H1 (cell line): ENCODE results near the gene CBLC. TPM values are rescaled to one million over a fixed set of nuclear protein-coding genes. Genes with fewer than 3 reads are reported as not detected.

ENCODE experiments used
- CTCF ChIA-PET: fragments of 300-600 bp; sonication (Branson Sonifier 250); formaldehyde crosslinking; loops from one replicate; lab custom pipeline; 2021; ENCODE audit not compliant: partially characterized antibody; lab: Charles Lee
- POLR2A ChIA-PET: fragments of 300-600 bp; sonication (Branson Sonifier 250); formaldehyde crosslinking; loops from one replicate; lab custom pipeline; 2021; ENCODE audit warnings: inconsistent platforms; ENCODE audit not compliant: partially characterized antibody; lab: Charles Lee
- DNase-seq, 2 experiments: peaks; one replicate each; pipeline versions ENCODE4 v3.0.0 to v3.0.0-alpha.2; 2010 to 2022; ENCODE audit warnings: low spot score in 2 of 2, low read depth in 1 of 2, mixed read lengths in 1 of 2
- FAIRE-seq: peaks from 2 replicates; lab custom pipeline; 2011; peaks lifted over from hg19 to GRCh38; lab: Jason Lieb, UNC
- H2AFZ ChIP-seq: 2 replicates; pipeline ENCODE4 v1.8.1; 2012; ENCODE audit warnings: low read length, inconsistent platforms
- H2AK5ac ChIP-seq: 2 replicates; pipeline ENCODE4 v1.6.1; 2013; ENCODE audit warnings: low read depth, low read length
- H2BK120ac ChIP-seq: replicated peaks from 2 replicates; pipeline ENCODE3; 2013; ENCODE audit warnings: low read depth, low read length, inconsistent platforms
- H2BK12ac ChIP-seq: 2 replicates; pipeline ENCODE4 v1.6.1; 2013; ENCODE audit warnings: low read depth, low read length
- H2BK15ac ChIP-seq: 2 replicates; pipeline ENCODE4 v1.6.1; 2013; ENCODE audit warnings: low read length
- H2BK20ac ChIP-seq: 2 replicates; pipeline ENCODE4 v1.6.1; 2013; ENCODE audit warnings: low read length
- H2BK5ac ChIP-seq: 2 replicates; pipeline ENCODE4 v1.6.1; 2013; ENCODE audit warnings: low read depth, low read length
- H3K14ac ChIP-seq: 2 replicates; pipeline ENCODE4 v1.6.1; 2013; ENCODE audit warnings: inconsistent platforms; ENCODE audit not compliant: insufficient read length
- H3K18ac ChIP-seq: 2 replicates; pipeline ENCODE4 v1.6.1; 2013; ENCODE audit warnings: low read length; ENCODE audit errors: extremely low read depth
- H3K23ac ChIP-seq: 2 replicates; pipeline ENCODE4 v1.6.1; 2013; ENCODE audit warnings: inconsistent platforms; ENCODE audit not compliant: insufficient read length
- H3K23me2 ChIP-seq: 2 replicates; pipeline ENCODE4 v1.6.1; 2013; ENCODE audit warnings: low read depth, low read length
- H3K27ac ChIP-seq: 2 replicates; pipeline ENCODE4 v1.6.1; 2011; ENCODE audit warnings: low read depth, low read length, inconsistent platforms
- H3K27me3 ChIP-seq, 4 experiments: replicated peaks in 1 of 4; 1 replicate in 1 of 4; 2 replicates in 3 of 4; pipeline versions ENCODE4 v1.6.1 to v1.8.1; 2011 to 2013; ENCODE audit warnings: low read length in 3 of 4, mild to moderate bottlenecking in 3 of 4, inconsistent platforms in 2 of 4, mixed read lengths in 2 of 4, moderate library complexity in 1 of 4; ENCODE audit not compliant: control insufficient read depth in 3 of 4, insufficient read depth in 3 of 4; ENCODE audit errors: extremely low read depth in 1 of 4
- H3K36me3 ChIP-seq, 4 experiments: 2 replicates each; pipeline versions ENCODE4 v1.6.1 to v1.8.1; 2011 to 2013; ENCODE audit warnings: mild to moderate bottlenecking in 4 of 4, low read length in 3 of 4, moderate library complexity in 2 of 4, control low read depth in 1 of 4, inconsistent platforms in 1 of 4; ENCODE audit not compliant: insufficient read depth in 4 of 4, control insufficient read depth in 2 of 4
- H3K4ac ChIP-seq: replicated peaks from 2 replicates; pipeline ENCODE3; 2013; ENCODE audit warnings: low read length, low read depth, mixed read lengths, inconsistent platforms; ENCODE audit not compliant: insufficient read length
- H3K4me1 ChIP-seq, 4 experiments: replicated peaks in 1 of 4; 1 replicate in 1 of 4; 2 replicates in 3 of 4; pipeline versions ENCODE4 v1.6.1 to v1.8.1; 2011 to 2013; ENCODE audit warnings: low read length in 3 of 4, inconsistent platforms in 2 of 4, mixed read lengths in 1 of 4; ENCODE audit not compliant: insufficient read depth in 4 of 4, control insufficient read depth in 3 of 4
- H3K4me2 ChIP-seq, 2 experiments: 2 replicates each; pipeline versions ENCODE4 v1.6.1 to v1.8.1; 2011 to 2013; ENCODE audit warnings: low read depth in 2 of 2, low read length in 2 of 2, control low read depth in 1 of 2, inconsistent platforms in 1 of 2, mild to moderate bottlenecking in 1 of 2; ENCODE audit not compliant: insufficient read depth in 1 of 2
- H3K4me3 ChIP-seq, 4 experiments: fragments of 200-600, 300-600 bp in 1 of 4; sonication (generic), shearing (Covaris generic), sonication (Bioruptor Twin) in 1 of 4; 2 replicates each; pipeline versions ENCODE4 v1.5.1 to v1.8.1; 2011 to 2016; ENCODE audit warnings: low read length in 4 of 4, low read depth in 3 of 4, control low read depth in 2 of 4, inconsistent platforms in 2 of 4, mild to moderate bottlenecking in 2 of 4, mixed read lengths in 1 of 4, moderate library complexity in 1 of 4; ENCODE audit not compliant: insufficient read depth in 2 of 4; ENCODE audit errors: extremely low read depth in 1 of 4
- H3K56ac ChIP-seq: replicated peaks from 2 replicates; pipeline ENCODE3; 2013; ENCODE audit warnings: low read depth, mild to moderate bottlenecking, mixed read lengths, low read length, inconsistent platforms; ENCODE audit not compliant: insufficient read length
- H3K79me1 ChIP-seq: 2 replicates; pipeline ENCODE4 v1.6.1; 2013; ENCODE audit warnings: low read depth, low read length, control low read depth
- H3K79me2 ChIP-seq, 2 experiments: 2 replicates each; pipeline versions ENCODE4 v1.6.1 to v1.8.1; 2012 to 2013; ENCODE audit warnings: low read length in 2 of 2, mild to moderate bottlenecking in 2 of 2, inconsistent platforms in 1 of 2; ENCODE audit not compliant: insufficient read depth in 2 of 2, control insufficient read depth in 1 of 2
- H3K9ac ChIP-seq, 4 experiments: replicated peaks in 1 of 4; 1 replicate in 1 of 4; 2 replicates in 3 of 4; pipeline versions ENCODE4 v1.6.1 to v1.8.1; 2011 to 2013; ENCODE audit warnings: low read depth in 3 of 4, low read length in 3 of 4, control low read depth in 2 of 4, mild to moderate bottlenecking in 2 of 4, moderate library complexity in 2 of 4, inconsistent platforms in 1 of 4; ENCODE audit errors: extremely low read depth in 1 of 4
- H3K9me3 ChIP-seq, 2 experiments: 2 replicates each; pipeline versions ENCODE4 v1.6.1 to v1.8.1; 2012 to 2013; ENCODE audit warnings: mild to moderate bottlenecking in 2 of 2, moderate library complexity in 2 of 2, control low read depth in 1 of 2, inconsistent platforms in 1 of 2, low read depth in 1 of 2, low read length in 1 of 2, mixed read lengths in 1 of 2; ENCODE audit not compliant: insufficient read depth in 2 of 2
- H4K20me1 ChIP-seq, 2 experiments: replicated peaks in 1 of 2; 2 replicates each; pipeline versions ENCODE3 to v1.8.1; 2011 to 2013; ENCODE audit warnings: inconsistent platforms in 2 of 2, low read length in 2 of 2, mild to moderate bottlenecking in 1 of 2; ENCODE audit not compliant: insufficient read depth in 2 of 2, control insufficient read depth in 1 of 2
- H4K5ac ChIP-seq: 2 replicates; pipeline ENCODE4 v1.6.1; 2013; ENCODE audit warnings: low read length, low read depth, mixed read lengths, inconsistent platforms; ENCODE audit not compliant: insufficient read length
- H4K8ac ChIP-seq: 2 replicates; pipeline ENCODE4 v1.8.0; 2013; ENCODE audit warnings: mild to moderate bottlenecking, moderate library complexity, low read length, inconsistent platforms; ENCODE audit not compliant: insufficient read depth; ENCODE audit errors: extremely low read depth
- H4K91ac ChIP-seq: replicated peaks from 2 replicates; pipeline ENCODE3; 2013; ENCODE audit warnings: low read length, mixed read lengths, inconsistent platforms; ENCODE audit not compliant: insufficient read length
- CREB1 ChIP-seq: IDR thresholded peaks from 2 replicates; pipeline ENCODE4 v1.6.1; 2012; ENCODE audit warnings: inconsistent platforms
- HDAC2 ChIP-seq, 2 experiments: fragments of 300-600 bp in 1 of 2; sonication (generic) in 1 of 2; IDR thresholded peaks; 2 replicates each; pipeline ENCODE4 v1.6.1; 2011 to 2012; ENCODE audit warnings: low read depth in 2 of 2, low read length in 2 of 2, mild to moderate bottlenecking in 2 of 2, moderate library complexity in 2 of 2, borderline replicate concordance in 1 of 2, inconsistent platforms in 1 of 2
- JUN ChIP-seq: IDR thresholded peaks from 2 replicates; pipeline ENCODE4 v1.6.1; 2011; ENCODE audit warnings: low read depth, mild to moderate bottlenecking, improper control_type of control experiment, low read length
- KDM4A ChIP-seq: IDR thresholded peaks from one replicate; pipeline ENCODE4 v1.7.1; 2012; ENCODE audit warnings: low read depth, mild to moderate bottlenecking, moderate library complexity, low read length, inconsistent platforms; ENCODE audit not compliant: severe bottlenecking
- KDM5A ChIP-seq: fragments of 200-600 bp; IDR thresholded peaks from 2 replicates; pipeline ENCODE4 v1.7.1; 2012; ENCODE audit warnings: mild to moderate bottlenecking, low read length, inconsistent platforms, mixed read lengths
- RFX5 ChIP-seq: IDR thresholded peaks from 2 replicates; pipeline ENCODE4 v1.6.1; 2011; ENCODE audit warnings: low read depth, low read length, improper control_type of control experiment, borderline replicate concordance
- SIN3A ChIP-seq, 2 experiments: IDR thresholded peaks in 1 of 2; conservative IDR thresholded peaks in 1 of 2; 2 replicates each; pipeline ENCODE4 v1.6.1; 2011 to 2012; ENCODE audit warnings: low read length in 2 of 2, improper control_type of control experiment in 1 of 2, low read depth in 1 of 2, mild to moderate bottlenecking in 1 of 2
- SIRT6 ChIP-seq: IDR thresholded peaks from one replicate; pipeline ENCODE4 v1.7.1; 2012; ENCODE audit warnings: low read length, inconsistent platforms
- SUZ12 ChIP-seq: fragments of 200-600 bp; sonication (generic); IDR thresholded peaks from 2 replicates; pipeline ENCODE4 v1.6.1; 2012; ENCODE audit warnings: mild to moderate bottlenecking, inconsistent platforms, low read length, moderate library complexity, mixed read lengths
- TCF12 ChIP-seq: IDR thresholded peaks from 2 replicates; pipeline ENCODE4 v1.6.1; 2011; ENCODE audit warnings: low read depth, mild to moderate bottlenecking, low read length
- WGBS, 2 experiments: shearing (Covaris generic) in 1 of 2; methylation state at CpG; one replicate each; pipeline versions ENCODE4 v1.1.6 to v1.1.7; 2013 to 2015; ENCODE audit warnings: low lambda C conversion rate in 2 of 2, mixed read lengths in 2 of 2, inconsistent platforms in 1 of 2, low coverage in 1 of 2, missing lambda C conversion rate in 1 of 2; ENCODE audit not compliant: insufficient replicate concordance in 2 of 2, insufficient coverage in 1 of 2, insufficient read length in 1 of 2; ENCODE audit errors: extremely low coverage in 1 of 2, missing lambda C conversion rate in 1 of 2; 5-methylcytosine and 5-hydroxymethylcytosine counted together
- polyA plus RNA-seq, 7 experiments: library from polyadenylated mRNA; depleted of rRNA in 3 of 7; stranded (reverse) in 5 of 7; unstranded in 2 of 7; fragments of >200 nt in 5 of 7; fragments of 200-250 nt in 2 of 7; gene quantifications; 1 replicate in 5 of 7; 2 replicates in 1 of 7; 4 replicates in 1 of 7; pipeline versions ENCODE4 v1.2.1 to v1.2.3, GENCODE V29; 2011 to 2013; ENCODE audit warnings: missing spikeins in 2 of 7, mixed read lengths in 2 of 7
- total RNA-seq: library from RNA; stranded (reverse); fragmentation: NEBNext Ultra II Directional; extraction: Animal tissue kit (Norgen Biotek cat#: 25700); gene quantifications from 2 replicates; pipeline ENCODE4 v1.2.1, GENCODE V29; 2021
- TF ChIP-seq, protein P1 (sequence below): IDR thresholded peaks from 2 replicates; pipeline ENCODE4 v1.6.1; 2011; ENCODE audit warnings: low read depth, mild to moderate bottlenecking, low read length; ENCODE audit not compliant: insufficient read depth

The CBLC gene
- total and polyA plus RNA-seq, 2 of the 8 experiments (the other 6 are each of a cell fraction or from before 2014, with no cell fraction given): 17.4 to 35.7 TPM

DNA sequence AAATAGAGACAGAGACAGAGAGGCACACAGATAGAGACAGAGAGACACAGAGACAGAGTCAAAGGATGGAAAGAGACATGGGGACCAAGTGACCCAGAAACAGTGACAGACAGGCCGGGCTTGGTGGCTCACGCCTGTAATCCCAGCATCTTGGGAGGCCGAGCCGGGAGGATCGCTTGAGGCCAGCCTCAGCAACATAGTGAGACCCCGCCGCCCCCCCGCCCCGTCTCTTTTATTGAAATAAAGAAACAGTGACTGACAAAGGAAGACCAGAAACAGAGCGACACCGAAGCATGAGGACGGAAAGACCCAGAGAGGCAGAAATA is 67.6 kb downstream of the CBLC start:
- FAIRE-seq (no peak), DNase-seq (peak in 1 of 2 experiments; percentile 58)
- Histone ChIP-seq H3K23me2 (peaks cover 18% of the 10 kb centered on the region), H3K4ac (no peak overlapping the region), H3K18ac (no peak overlapping the region; the same call in none of the 2 replicates), H3K79me1 (peaks cover 6% of the 10 kb centered on the region; the same call in 1 of the 2 replicates), H3K36me3 (no peaks in the 10 kb centered on the region), H2BK20ac (peak overlapping the region; percentile 32; the same call in 1 of the 2 replicates), H2AFZ (no peak overlapping the region), H2BK15ac (peak overlapping the region; percentile 97; the same call in 1 of the 2 replicates), H3K4me3 (peak overlapping the region; percentile 50 to 98 (median 85)), H4K91ac (no peak overlapping the region), H4K20me1 (peaks cover 11 to 12% of the 10 kb centered on the region in 2 experiments), H2BK12ac (peak overlapping the region; percentile 96), H4K8ac (no peak overlapping the region), H3K23ac (no peak overlapping the region), H3K4me2 (peak overlapping the region; percentile 76 to 97), H3K27ac (0 out of 2 replicates have a peak overlapping the region, but pooled peaks have one; percentile 78), H3K9ac (peak overlapping the region in 3 of 4 experiments; percentile 41 to 79 (median 72); a peak in 3 of 7 replicates), H3K56ac (no peak overlapping the region), H4K5ac (no peak overlapping the region), H3K14ac (no peak overlapping the region), H2BK120ac (no peak overlapping the region), H2AK5ac (no peak overlapping the region), H3K4me1 (peaks cover 10 to 17% (median 13%) of the 10 kb centered on the region in 4 experiments), H3K79me2 (peaks cover 14 to 33% of the 10 kb centered on the region in 2 experiments), H3K27me3 (peaks cover 0 to 2% (median 0%) of the 10 kb centered on the region in 4 experiments; a peak in 1 of 7 replicates), H3K9me3 (no peaks in the 10 kb centered on the region), H2BK5ac (peak overlapping the region; percentile 93)
- ChIA-PET POLR2A (interaction anchor here (1.0 to 4.6 kb wide), 3 partner anchors 39 to 60 kb away, joined by 3 to 31 read pairs (median 6); partner anchors contain the start of gene APOE), CTCF (interaction anchor here (1.0 to 1.9 kb wide), 5 partner anchors 33 to 124 kb away, joined by 3 to 19 read pairs (median 4); partner anchors contain the start of gene BCAM)
- 36% methylated on average over 12 of the region's 12 CpGs; no CpG with 5 or more reads in 1 of the 2 experiments for WGBS, 2 experiments
- TF ChIP-seq SIRT6 (no peak), KDM5A (no peak), TCF12 (no peak), JUN (no peak), HDAC2 (IDR thresholded peaks at IDR 0.05; ENCODE audit: borderline replicate concordance in 1 of 2, low read depth in 2 of 2, low read length in 2 of 2) (0 out of 4 replicates have a peak, but pooled peaks of 1 of the 2 experiments have one; percentile 43), KDM4A (peak; percentile 9), SIN3A (conservative IDR thresholded peaks at IDR 0.05 in 1 of 2, IDR thresholded peaks at IDR 0.05 in 1 of 2; ENCODE audit: low read depth in 1 of 2, low read length in 2 of 2) (no peak), CREB1 (no peak), SUZ12 (no peak), RFX5 (0 out of 2 replicates have a peak, but pooled peaks have one; percentile 6)
- TF ChIP-seq, protein P1, sequence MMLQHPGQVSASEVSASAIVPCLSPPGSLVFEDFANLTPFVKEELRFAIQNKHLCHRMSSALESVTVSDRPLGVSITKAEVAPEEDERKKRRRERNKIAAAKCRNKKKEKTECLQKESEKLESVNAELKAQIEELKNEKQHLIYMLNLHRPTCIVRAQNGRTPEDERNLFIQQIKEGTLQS: no peak
